ENCODE results near the gene CDK14. TPM values are rescaled to one million over a fixed set of nuclear protein-coding genes. Genes with fewer than 3 reads are reported as not detected.

Gene CDK14
- total RNA-seq, 2 donors from 2014 or later, result 10.8 to 14.6 TPM

- DNase-seq (ENCODE audit: low spot score) (no peak), ATAC-seq (ENCODE audit: insufficient number of reproducible peaks, low FRiP score, low read depth) (no peak)
- Histone ChIP-seq H3K27me3 (replicated peaks; ENCODE audit: insufficient read depth) (no peaks in the 10 kb centered on the region), H3K4me3 (no peak overlapping the region), H3K36me3 (no peaks in the 10 kb centered on the region), H3K9me3 (no peaks in the 10 kb centered on the region), H3K27ac (no peak overlapping the region), H3K4me1 (ENCODE audit: control insufficient read depth in 1 of 2, low read depth in 2 of 2) (no peaks in the 10 kb centered on the region)
- TF ChIP-seq CTCF (IDR thresholded peaks at IDR 0.05), result no peak
Observed at GRCh38 chr7:90896458-90896857, 300.3 kb downstream of the CDK14 start.

- H3K4me1 ChIP-seq (ENCODE audit: control insufficient read depth in 1 of 2, low read depth in 2 of 2), result no peaks in the 10 kb centered on the region
Observed at GRCh38 chr7:90897961-90898469, 301.9 kb downstream of the CDK14 start.

GRCh38 chr7:90900628-90901356, 304.7 kb downstream of the CDK14 start:
- no peak overlapping the region for H3K4me3 ChIP-seq

More at GRCh38 chr7:90897961-90898469, 301.9 kb downstream of the CDK14 start:
- no peaks in the 10 kb centered on the region for H3K9me3 ChIP-seq
- ATAC-seq (ENCODE audit: insufficient number of reproducible peaks, low FRiP score, low read depth), result no peak
- H3K36me3 ChIP-seq, result no peaks in the 10 kb centered on the region
- DNase-seq (ENCODE audit: low spot score), result no peak
- no peak overlapping the region for H3K4me3 ChIP-seq
- TF ChIP-seq CTCF (IDR thresholded peaks at IDR 0.05), result no peak
- no peak overlapping the region for H3K27ac ChIP-seq
- H3K27me3 ChIP-seq (replicated peaks; ENCODE audit: insufficient read depth), result no peaks in the 10 kb centered on the region

GRCh38 chr7:90903841-90904240, 307.7 kb downstream of the CDK14 start:
- ATAC-seq (ENCODE audit: insufficient number of reproducible peaks, low FRiP score, low read depth), result no peak
- no peaks in the 10 kb centered on the region for H3K36me3 ChIP-seq

More at GRCh38 chr7:90900628-90901356, 304.7 kb downstream of the CDK14 start:
- Histone ChIP-seq H3K4me1 (ENCODE audit: control insufficient read depth in 1 of 2, low read depth in 2 of 2) (no peaks in the 10 kb centered on the region), H3K27ac (no peak overlapping the region), H3K9me3 (no peaks in the 10 kb centered on the region), H3K27me3 (replicated peaks; ENCODE audit: insufficient read depth) (no peaks in the 10 kb centered on the region), H3K36me3 (no peaks in the 10 kb centered on the region)
- no peak for TF ChIP-seq CTCF (IDR thresholded peaks at IDR 0.05)
- DNase-seq (ENCODE audit: low spot score) (no peak), ATAC-seq (ENCODE audit: insufficient number of reproducible peaks, low FRiP score, low read depth) (no peak)

More at GRCh38 chr7:90903841-90904240, 307.7 kb downstream of the CDK14 start:
- DNase-seq (ENCODE audit: low spot score), result no peak
- no peak overlapping the region for H3K4me3 ChIP-seq
- no peak overlapping the region for H3K27ac ChIP-seq
- no peaks in the 10 kb centered on the region for H3K9me3 ChIP-seq
- TF ChIP-seq CTCF (IDR thresholded peaks at IDR 0.05), result no peak
- H3K4me1 ChIP-seq (ENCODE audit: control insufficient read depth in 1 of 2, low read depth in 2 of 2), result no peaks in the 10 kb centered on the region
- no peaks in the 10 kb centered on the region for H3K27me3 ChIP-seq (replicated peaks; ENCODE audit: insufficient read depth)

Data from thoracic aorta (tissue), 2 donors.